Measurements from ENCODE around the gene DENND4A.

DNA sequence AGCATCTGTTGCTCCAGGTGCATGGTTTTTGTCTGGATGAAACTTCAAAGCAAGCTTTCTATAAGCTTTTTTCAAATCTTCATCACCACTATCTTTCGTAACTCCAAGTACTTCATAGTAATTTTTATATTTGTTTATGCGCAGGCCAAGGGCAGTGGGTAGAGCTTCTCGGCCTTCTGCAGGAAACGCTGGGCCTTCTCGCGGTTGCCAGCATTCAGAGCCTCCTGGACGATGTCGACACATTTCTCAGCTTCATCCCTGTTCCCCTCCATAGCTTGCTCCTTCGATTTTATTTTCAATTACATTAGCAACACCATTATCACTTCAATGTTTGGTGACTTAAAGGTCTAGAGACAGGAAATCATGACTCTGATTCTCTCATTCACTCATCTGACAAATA lies 20.2 kb downstream of the DENND4A start:
- TF ChIP-seq, protein P1, sequence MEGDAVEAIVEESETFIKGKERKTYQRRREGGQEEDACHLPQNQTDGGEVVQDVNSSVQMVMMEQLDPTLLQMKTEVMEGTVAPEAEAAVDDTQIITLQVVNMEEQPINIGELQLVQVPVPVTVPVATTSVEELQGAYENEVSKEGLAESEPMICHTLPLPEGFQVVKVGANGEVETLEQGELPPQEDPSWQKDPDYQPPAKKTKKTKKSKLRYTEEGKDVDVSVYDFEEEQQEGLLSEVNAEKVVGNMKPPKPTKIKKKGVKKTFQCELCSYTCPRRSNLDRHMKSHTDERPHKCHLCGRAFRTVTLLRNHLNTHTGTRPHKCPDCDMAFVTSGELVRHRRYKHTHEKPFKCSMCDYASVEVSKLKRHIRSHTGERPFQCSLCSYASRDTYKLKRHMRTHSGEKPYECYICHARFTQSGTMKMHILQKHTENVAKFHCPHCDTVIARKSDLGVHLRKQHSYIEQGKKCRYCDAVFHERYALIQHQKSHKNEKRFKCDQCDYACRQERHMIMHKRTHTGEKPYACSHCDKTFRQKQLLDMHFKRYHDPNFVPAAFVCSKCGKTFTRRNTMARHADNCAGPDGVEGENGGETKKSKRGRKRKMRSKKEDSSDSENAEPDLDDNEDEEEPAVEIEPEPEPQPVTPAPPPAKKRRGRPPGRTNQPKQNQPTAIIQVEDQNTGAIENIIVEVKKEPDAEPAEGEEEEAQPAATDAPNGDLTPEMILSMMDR (IDR thresholded peaks at IDR 0.05) = no peak
- TF ChIP-seq POLR2AphosphoS5 (IDR thresholded peaks at IDR 0.05) (no peak), POLR2A (IDR thresholded peaks at IDR 0.05) (no peak)
